ENCODE data around the gene HLF. TPM values are rescaled to one million over a fixed set of nuclear protein-coding genes. Genes with fewer than 3 reads are reported as not detected.

Gene HLF
- total and polyA plus RNA-seq, 10 of the 15 experiments (the other 5 are each of a cell fraction or from before 2014, with no cell fraction given) = 0.01 to 0.33 (median 0.20) TPM; not detected in 3

DNA sequence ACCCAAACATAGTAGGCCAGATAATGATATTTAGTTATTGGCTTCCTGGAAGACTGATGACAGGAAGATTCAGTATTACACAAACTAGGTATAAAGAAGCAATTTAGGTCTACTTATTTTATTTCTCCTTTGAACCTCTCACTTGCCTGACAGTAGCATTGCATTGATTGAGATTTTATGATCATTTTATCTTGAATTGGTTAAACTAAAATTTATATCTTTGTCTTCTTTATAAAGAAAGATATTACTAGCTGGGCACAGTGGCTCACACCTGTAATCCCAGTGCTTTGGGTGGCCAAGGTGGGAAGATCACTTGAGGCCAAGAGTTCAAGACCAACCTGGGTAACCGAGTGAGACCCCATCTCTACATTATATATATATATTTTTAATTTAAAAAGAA is 14.4 kb downstream of the HLF start:
- no peak for ATAC-seq
- Histone ChIP-seq H2AFZ (ENCODE audit: control insufficient read depth, low read depth, low read length) (no peak overlapping the region), H3K27me3 (replicated peaks in 1 of 2; ENCODE audit: control insufficient read depth in 2 of 2, insufficient read depth in 2 of 2, low read length in 1 of 2) (no peaks in the 10 kb centered on the region), H3K36me3 (ENCODE audit: control insufficient read depth in 2 of 2, insufficient read depth in 2 of 2, low read length in 1 of 2) (no peaks in the 10 kb centered on the region), H3K9me3 (replicated peaks; ENCODE audit: control insufficient read depth, insufficient read depth, low read length) (no peaks in the 10 kb centered on the region), H3K27ac (ENCODE audit: control insufficient read depth, insufficient read depth) (no peak overlapping the region), H4K20me1 (ENCODE audit: control insufficient read depth, insufficient read depth) (no peaks in the 10 kb centered on the region), H3K4me1 (ENCODE audit: control insufficient read depth, insufficient read depth, low read length) (no peaks in the 10 kb centered on the region), H3K4me3 (no peak overlapping the region), H3K79me2 (ENCODE audit: control insufficient read depth, insufficient read depth, low read length) (no peaks in the 10 kb centered on the region), H3K4me2 (ENCODE audit: control insufficient read depth, insufficient read depth) (no peak overlapping the region), H3K9ac (ENCODE audit: control insufficient read depth, insufficient read depth, low read length) (no peak overlapping the region)
- ChIA-PET POLR2A (no interaction called here), SMC1A (ENCODE audit: uncharacterized antibody, unreplicated experiment) (no interaction called here), RAD21 (ENCODE audit: unreplicated experiment) (no interaction called here), CTCF (no interaction called here)
- no peak for DNase-seq (ENCODE audit: low read depth, low spot score)
- 6% methylated on average over 1 of the region's 1 CpG for WGBS (ENCODE audit: insufficient coverage, insufficient replicate concordance, low lambda C conversion rate, missing lambda C conversion rate)
- no TSS peak for BruUV-seq (replicated peaks)
- in situ Hi-C loops (cut with MboI) (no loop called here), intact Hi-C loops (cut with micrococcal nuclease; ENCODE audit: unreplicated experiment) (no loop called here)
- FAIRE-seq = no peak
- no peak for TF ChIP-seq GABPA (IDR thresholded peaks at IDR 0.05; ENCODE audit: low read depth)
- TF ChIP-seq CREM (IDR thresholded peaks at IDR 0.05; ENCODE audit: low read depth) = no peak
- TF ChIP-seq NR2C2 (IDR thresholded peaks at IDR 0.05; ENCODE audit: borderline replicate concordance, control insufficient read depth, insufficient read length, low read depth) = no peak
- TF ChIP-seq BHLHE40 (IDR thresholded peaks at IDR 0.05; ENCODE audit: borderline replicate concordance in 1 of 2, low read depth in 2 of 2, low read length in 1 of 2) = no peak
- no peak for TF ChIP-seq TARDBP (IDR thresholded peaks at IDR 0.05; ENCODE audit: borderline replicate concordance)
- TF ChIP-seq ZZZ3 (IDR thresholded peaks at IDR 0.05; ENCODE audit: control insufficient read depth, insufficient read length, low read depth) = no peak
- TF ChIP-seq RCOR1 (conservative IDR thresholded peaks at IDR 0.05; ENCODE audit: low read depth, low read length) = no peak
- TF ChIP-seq, protein P1, sequence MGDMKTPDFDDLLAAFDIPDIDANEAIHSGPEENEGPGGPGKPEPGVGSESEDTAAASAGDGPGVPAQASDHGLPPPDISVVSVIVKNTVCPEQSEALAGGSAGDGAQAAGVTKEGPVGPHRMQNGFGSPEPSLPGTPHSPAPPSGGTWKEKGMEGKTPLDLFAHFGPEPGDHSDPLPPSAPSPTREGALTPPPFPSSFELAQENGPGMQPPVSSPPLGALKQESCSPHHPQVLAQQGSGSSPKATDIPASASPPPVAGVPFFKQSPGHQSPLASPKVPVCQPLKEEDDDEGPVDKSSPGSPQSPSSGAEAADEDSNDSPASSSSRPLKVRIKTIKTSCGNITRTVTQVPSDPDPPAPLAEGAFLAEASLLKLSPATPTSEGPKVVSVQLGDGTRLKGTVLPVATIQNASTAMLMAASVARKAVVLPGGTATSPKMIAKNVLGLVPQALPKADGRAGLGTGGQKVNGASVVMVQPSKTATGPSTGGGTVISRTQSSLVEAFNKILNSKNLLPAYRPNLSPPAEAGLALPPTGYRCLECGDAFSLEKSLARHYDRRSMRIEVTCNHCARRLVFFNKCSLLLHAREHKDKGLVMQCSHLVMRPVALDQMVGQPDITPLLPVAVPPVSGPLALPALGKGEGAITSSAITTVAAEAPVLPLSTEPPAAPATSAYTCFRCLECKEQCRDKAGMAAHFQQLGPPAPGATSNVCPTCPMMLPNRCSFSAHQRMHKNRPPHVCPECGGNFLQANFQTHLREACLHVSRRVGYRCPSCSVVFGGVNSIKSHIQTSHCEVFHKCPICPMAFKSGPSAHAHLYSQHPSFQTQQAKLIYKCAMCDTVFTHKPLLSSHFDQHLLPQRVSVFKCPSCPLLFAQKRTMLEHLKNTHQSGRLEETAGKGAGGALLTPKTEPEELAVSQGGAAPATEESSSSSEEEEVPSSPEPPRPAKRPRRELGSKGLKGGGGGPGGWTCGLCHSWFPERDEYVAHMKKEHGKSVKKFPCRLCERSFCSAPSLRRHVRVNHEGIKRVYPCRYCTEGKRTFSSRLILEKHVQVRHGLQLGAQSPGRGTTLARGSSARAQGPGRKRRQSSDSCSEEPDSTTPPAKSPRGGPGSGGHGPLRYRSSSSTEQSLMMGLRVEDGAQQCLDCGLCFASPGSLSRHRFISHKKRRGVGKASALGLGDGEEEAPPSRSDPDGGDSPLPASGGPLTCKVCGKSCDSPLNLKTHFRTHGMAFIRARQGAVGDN (IDR thresholded peaks at IDR 0.05) = no peak
- no peak for TF ChIP-seq PBX3 (IDR thresholded peaks at IDR 0.05; ENCODE audit: insufficient replicate concordance, low read depth, low read length)
- TF ChIP-seq, protein P2, sequence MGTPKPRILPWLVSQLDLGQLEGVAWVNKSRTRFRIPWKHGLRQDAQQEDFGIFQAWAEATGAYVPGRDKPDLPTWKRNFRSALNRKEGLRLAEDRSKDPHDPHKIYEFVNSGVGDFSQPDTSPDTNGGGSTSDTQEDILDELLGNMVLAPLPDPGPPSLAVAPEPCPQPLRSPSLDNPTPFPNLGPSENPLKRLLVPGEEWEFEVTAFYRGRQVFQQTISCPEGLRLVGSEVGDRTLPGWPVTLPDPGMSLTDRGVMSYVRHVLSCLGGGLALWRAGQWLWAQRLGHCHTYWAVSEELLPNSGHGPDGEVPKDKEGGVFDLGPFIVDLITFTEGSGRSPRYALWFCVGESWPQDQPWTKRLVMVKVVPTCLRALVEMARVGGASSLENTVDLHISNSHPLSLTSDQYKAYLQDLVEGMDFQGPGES (IDR thresholded peaks at IDR 0.05) = no peak
- TF ChIP-seq, protein P3, sequence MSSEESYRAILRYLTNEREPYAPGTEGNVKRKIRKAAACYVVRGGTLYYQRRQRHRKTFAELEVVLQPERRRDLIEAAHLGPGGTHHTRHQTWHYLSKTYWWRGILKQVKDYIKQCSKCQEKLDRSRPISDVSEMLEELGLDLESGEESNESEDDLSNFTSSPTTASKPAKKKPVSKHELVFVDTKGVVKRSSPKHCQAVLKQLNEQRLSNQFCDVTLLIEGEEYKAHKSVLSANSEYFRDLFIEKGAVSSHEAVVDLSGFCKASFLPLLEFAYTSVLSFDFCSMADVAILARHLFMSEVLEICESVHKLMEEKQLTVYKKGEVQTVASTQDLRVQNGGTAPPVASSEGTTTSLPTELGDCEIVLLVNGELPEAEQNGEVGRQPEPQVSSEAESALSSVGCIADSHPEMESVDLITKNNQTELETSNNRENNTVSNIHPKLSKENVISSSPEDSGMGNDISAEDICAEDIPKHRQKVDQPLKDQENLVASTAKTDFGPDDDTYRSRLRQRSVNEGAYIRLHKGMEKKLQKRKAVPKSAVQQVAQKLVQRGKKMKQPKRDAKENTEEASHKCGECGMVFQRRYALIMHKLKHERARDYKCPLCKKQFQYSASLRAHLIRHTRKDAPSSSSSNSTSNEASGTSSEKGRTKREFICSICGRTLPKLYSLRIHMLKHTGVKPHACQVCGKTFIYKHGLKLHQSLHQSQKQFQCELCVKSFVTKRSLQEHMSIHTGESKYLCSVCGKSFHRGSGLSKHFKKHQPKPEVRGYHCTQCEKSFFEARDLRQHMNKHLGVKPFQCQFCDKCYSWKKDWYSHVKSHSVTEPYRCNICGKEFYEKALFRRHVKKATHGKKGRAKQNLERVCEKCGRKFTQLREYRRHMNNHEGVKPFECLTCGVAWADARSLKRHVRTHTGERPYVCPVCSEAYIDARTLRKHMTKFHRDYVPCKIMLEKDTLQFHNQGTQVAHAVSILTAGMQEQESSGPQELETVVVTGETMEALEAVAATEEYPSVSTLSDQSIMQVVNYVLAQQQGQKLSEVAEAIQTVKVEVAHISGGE (CRISPR knock-in tag; IDR thresholded peaks at IDR 0.05) = no peak
- TF ChIP-seq, protein P4, sequence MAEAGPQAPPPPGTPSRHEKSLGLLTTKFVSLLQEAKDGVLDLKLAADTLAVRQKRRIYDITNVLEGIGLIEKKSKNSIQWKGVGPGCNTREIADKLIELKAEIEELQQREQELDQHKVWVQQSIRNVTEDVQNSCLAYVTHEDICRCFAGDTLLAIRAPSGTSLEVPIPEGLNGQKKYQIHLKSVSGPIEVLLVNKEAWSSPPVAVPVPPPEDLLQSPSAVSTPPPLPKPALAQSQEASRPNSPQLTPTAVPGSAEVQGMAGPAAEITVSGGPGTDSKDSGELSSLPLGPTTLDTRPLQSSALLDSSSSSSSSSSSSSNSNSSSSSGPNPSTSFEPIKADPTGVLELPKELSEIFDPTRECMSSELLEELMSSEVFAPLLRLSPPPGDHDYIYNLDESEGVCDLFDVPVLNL (IDR thresholded peaks at IDR 0.05; ENCODE audit: low read depth, low read length) = no peak
- no peak for TF ChIP-seq CHD1 (IDR thresholded peaks at IDR 0.05; ENCODE audit: low read depth, low read length)
- TF ChIP-seq PAX8 (IDR thresholded peaks at IDR 0.05) = no peak

Data from GM12878 (cell line).